HAP-1 (cell line): Measurements from ENCODE around the gene GRM3.

ENCODE experiments used
- DNase-seq, 2 experiments: peaks; one replicate each; pipeline ENCODE4 v3.0.0-alpha.2; 2016 to 2020; ENCODE audit warnings: low spot score in 2 of 2
- H3K27me3 ChIP-seq: fragments of 250-450 bp; sonication (Bioruptor Pico); 2 replicates; pipeline ENCODE4 v1.5.1; 2020; ENCODE audit warnings: low read depth, mild to moderate bottlenecking, moderate library complexity
- H3K36me3 ChIP-seq: fragments of 250-450 bp; sonication (Bioruptor Pico); replicated peaks from 2 replicates; pipeline ENCODE4 v1.5.1; 2020; ENCODE audit warnings: mild to moderate bottlenecking
- H3K4me1 ChIP-seq: fragments of 250-450 bp; sonication (Bioruptor Pico); 2 replicates; pipeline ENCODE4 v1.5.1; 2020; ENCODE audit warnings: mild to moderate bottlenecking
- H3K4me3 ChIP-seq: fragments of 250-450 bp; sonication (Bioruptor Pico); 2 replicates; pipeline ENCODE4 v1.5.1; 2020; ENCODE audit warnings: mild to moderate bottlenecking, moderate library complexity
- H3K9me3 ChIP-seq: fragments of 250-450 bp; sonication (Bioruptor Pico); 2 replicates; pipeline ENCODE4 v1.5.1; 2020; ENCODE audit warnings: mild to moderate bottlenecking, moderate library complexity
- in situ Hi-C: fragments of 300-500 bp; cut with MboI; formaldehyde crosslinking; loops from 3 replicates; pipeline ENCODE4 v1.14.3; 2020; ENCODE audit warnings: low sequenced_read_pairs, inconsistent platforms, mixed read lengths

The GRM3 gene

GRCh38 chr7:86913709-86914108 lies 270.0 kb downstream of the GRM3 start:
- in situ Hi-C loops = no loop called here
- Histone ChIP-seq H3K27me3 (no peaks in the 10 kb centered on the region), H3K4me3 (no peak overlapping the region), H3K36me3 (no peaks in the 10 kb centered on the region), H3K4me1 (no peaks in the 10 kb centered on the region), H3K9me3 (no peaks in the 10 kb centered on the region)
- DNase-seq = no peak
